Panc1 (cell line): ENCODE results near the gene TXNDC16. TPM values are rescaled to one million over a fixed set of nuclear protein-coding genes. Genes with fewer than 3 reads are reported as not detected.

Experiments
- ATAC-seq: fragments of 200-7000 bp; cut with Tn5 transposase; 2 replicates; pipeline ENCODE4 v1.9.1; 2020; ENCODE audit warnings: mild to moderate bottlenecking, moderate library complexity
- BruUV-seq: library from RNA; stranded (reverse); fragments of 400-500 nt; replicated peaks from 2 replicates; lab custom pipeline; 2021; lab: Mats Ljungman, UMichigan
- CTCF ChIA-PET: fragments of 300-600 bp; sonication (Branson Sonifier 250); formaldehyde crosslinking; loops from one replicate; lab custom pipeline; 2022; ENCODE audit warnings: antibody characterized with exemption; lab: Charles Lee
- POLR2A ChIA-PET: fragments of 300-600 bp; sonication (Branson Sonifier 250); formaldehyde crosslinking; loops from one replicate; lab custom pipeline; 2022; ENCODE audit warnings: antibody characterized with exemption; lab: Charles Lee
- DNase-seq: peaks from one replicate; pipeline ENCODE4 v3.0.0-alpha.2; 2010; ENCODE audit warnings: low read depth, low spot score
- H3K27ac ChIP-seq: 2 replicates; pipeline ENCODE4 v1.5.1; 2011; ENCODE audit warnings: mild to moderate bottlenecking, low read length, inconsistent platforms
- H3K27me3 ChIP-seq: fragments of 200-500 bp; sonication (Bioruptor generic); 2 replicates; pipeline ENCODE4 v1.6.0; 2014; ENCODE audit warnings: low read length, inconsistent platforms; ENCODE audit not compliant: control insufficient read depth, insufficient read depth
- H3K36me3 ChIP-seq: fragments of 200-500 bp; sonication (Bioruptor generic); 2 replicates; pipeline ENCODE4 v1.5.1; 2014; ENCODE audit warnings: inconsistent platforms, mild to moderate bottlenecking, low read length, moderate library complexity; ENCODE audit not compliant: control insufficient read depth, insufficient read depth
- H3K4me1 ChIP-seq: 2 replicates; pipeline ENCODE4 v1.5.1; 2011; ENCODE audit warnings: inconsistent platforms, mild to moderate bottlenecking, low read length, moderate library complexity; ENCODE audit not compliant: control insufficient read depth, insufficient read depth
- H3K4me3 ChIP-seq, 2 experiments: 2 replicates each; pipeline ENCODE4 v1.5.1; 2011 to 2012; ENCODE audit warnings: low read depth in 2 of 2, low read length in 2 of 2, mild to moderate bottlenecking in 2 of 2, inconsistent platforms in 1 of 2, moderate library complexity in 1 of 2
- H3K9me3 ChIP-seq: fragments of 200-500 bp; sonication (Bioruptor generic); 2 replicates; pipeline ENCODE4 v1.5.1; 2014; ENCODE audit warnings: low read depth, mild to moderate bottlenecking, inconsistent platforms, low read length, moderate library complexity; ENCODE audit not compliant: control insufficient read depth, insufficient read depth
- CTCF ChIP-seq: fragments of 450-650 bp; IDR thresholded peaks from 2 replicates; pipeline ENCODE4 v1.5.1; 2017; ENCODE audit warnings: mild to moderate bottlenecking
- POLR2AphosphoS5 ChIP-seq: IDR thresholded peaks from 2 replicates; pipeline ENCODE4 v1.6.1; 2012; ENCODE audit warnings: mild to moderate bottlenecking, low read depth, low read length, moderate library complexity
- REST ChIP-seq, 2 experiments: IDR thresholded peaks; 2 replicates each; pipeline ENCODE4 v1.6.1; 2011 to 2012; ENCODE audit warnings: low read depth in 2 of 2, control low read depth in 1 of 2, low read length in 1 of 2, mild to moderate bottlenecking in 1 of 2, moderate library complexity in 1 of 2; ENCODE audit not compliant: insufficient read depth in 1 of 2
- SIN3A ChIP-seq: IDR thresholded peaks from 2 replicates; pipeline ENCODE4 v1.6.1; 2012; ENCODE audit warnings: low read depth, mild to moderate bottlenecking, low read length, moderate library complexity, borderline replicate concordance; ENCODE audit not compliant: insufficient read depth
- TCF7L2 ChIP-seq: IDR thresholded peaks from 2 replicates; pipeline ENCODE4 v1.6.1; 2011; ENCODE audit warnings: mild to moderate bottlenecking, low read depth, low read length, inconsistent platforms
- in situ Hi-C: cut with HindIII; loops from 2 replicates; pipeline ENCODE4 v1.10.0; 2016; ENCODE audit warnings: low sequenced_read_pairs, low pct_unique_long_range_greater_than_20kb
- intact Hi-C: fragments of 100-400 bp; cut with micrococcal nuclease; formaldehyde crosslinking; loops from one replicate; pipeline ENCODE4 v1.10.0; 2022; ENCODE audit not compliant: unreplicated experiment
- total RNA-seq: library from RNA; stranded (reverse); gene quantifications from one replicate; pipeline ENCODE4 v1.2.1, GENCODE V29; 2021; ENCODE audit not compliant: unreplicated experiment

Gene TXNDC16
- total RNA-seq, 1 experiment from 2014 or later, result 4.9 TPM

DNA sequence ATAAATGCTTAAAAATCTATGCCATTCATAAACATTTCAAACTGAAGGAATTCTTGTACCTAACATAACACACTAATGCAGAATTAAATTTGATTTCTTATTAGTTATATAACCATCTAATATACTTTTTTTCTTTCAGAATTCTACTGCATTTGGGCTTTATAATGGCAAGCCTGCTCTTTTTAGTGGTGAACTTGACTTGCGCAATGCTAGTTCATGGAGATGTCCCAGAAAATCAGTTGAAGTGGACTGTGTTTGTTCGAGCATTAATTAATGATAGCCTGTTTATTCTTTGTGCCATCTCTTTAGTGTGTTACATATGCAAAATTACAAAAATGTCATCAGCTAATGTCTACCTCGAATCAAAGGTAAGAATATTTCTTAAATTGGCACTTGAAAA is 47.7 kb upstream of the TXNDC16 start:
- no peak overlapping the region for H3K27ac ChIP-seq
- ChIA-PET POLR2A (no interaction called here), CTCF (interaction anchor here (0.7 kb wide), 1 partner anchor 362 kb away, joined by 4 read pairs; no protein-coding TSS in a partner anchor)
- ATAC-seq (no peak), DNase-seq (no peak)
- no TSS peak for BruUV-seq
- no peaks in the 10 kb centered on the region for H3K27me3 ChIP-seq
- intact Hi-C loops (no loop called here), in situ Hi-C loops (no loop called here)
- H3K36me3 ChIP-seq, result no peaks in the 10 kb centered on the region
- H3K9me3 ChIP-seq, result no peaks in the 10 kb centered on the region
- TF ChIP-seq TCF7L2, result no peak
- no peaks in the 10 kb centered on the region for H3K4me1 ChIP-seq
- no peak overlapping the region for H3K4me3 ChIP-seq

GRCh38 chr14:52598568-52598967 is 46.3 kb upstream of the TXNDC16 start:
- intact Hi-C loops (no loop called here), in situ Hi-C loops (no loop called here)
- Histone ChIP-seq H3K27ac (no peak overlapping the region), H3K4me3 (no peak overlapping the region), H3K27me3 (no peaks in the 10 kb centered on the region), H3K9me3 (no peaks in the 10 kb centered on the region), H3K36me3 (no peaks in the 10 kb centered on the region), H3K4me1 (no peaks in the 10 kb centered on the region)
- TF ChIP-seq POLR2AphosphoS5 (no peak), REST (IDR thresholded peaks at IDR 0.05; ENCODE audit: insufficient read depth in 1 of 2, low read depth in 2 of 2, low read length in 1 of 2) (no peak), CTCF (no peak)
- ATAC-seq (no peak), DNase-seq (no peak)
- BruUV-seq, result no TSS peak
- POLR2A ChIA-PET, result interaction anchor here (0.6 kb wide), 1 partner anchor 36 kb away, joined by 3 read pairs; no protein-coding TSS in a partner anchor
- CTCF ChIA-PET, result no interaction called here

DNA sequence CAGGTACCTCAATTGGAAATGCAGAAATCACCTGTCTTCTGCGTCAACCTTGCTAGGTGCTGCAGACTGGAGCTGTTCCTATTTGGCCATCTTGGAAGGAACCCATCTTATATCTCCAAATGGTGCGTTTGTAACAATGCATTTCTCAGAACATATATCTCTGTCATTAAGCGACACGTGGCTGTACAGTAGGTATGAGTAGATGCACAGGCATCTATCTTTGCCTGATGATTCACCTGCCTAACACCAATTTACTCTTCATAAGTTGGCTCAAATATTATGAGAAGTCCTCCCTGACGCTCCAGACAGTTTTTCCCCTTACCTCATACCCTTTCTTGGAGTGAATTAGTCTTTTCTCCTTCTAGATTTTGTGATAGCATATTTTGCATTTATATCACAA is 44.6 kb upstream of the TXNDC16 start:
- CTCF ChIA-PET, result no interaction called here
- ATAC-seq, result no peak
- intact Hi-C loops, result no loop called here
- no peak for DNase-seq
- no peaks in the 10 kb centered on the region for H3K9me3 ChIP-seq
- no peaks in the 10 kb centered on the region for H3K27me3 ChIP-seq
- TF ChIP-seq SIN3A (no peak), TCF7L2 (no peak)
- H3K4me3 ChIP-seq, result no peak overlapping the region
- H3K4me1 ChIP-seq, result no peaks in the 10 kb centered on the region
- H3K36me3 ChIP-seq, result no peaks in the 10 kb centered on the region
- H3K27ac ChIP-seq, result no peak overlapping the region
- POLR2A ChIA-PET, result no interaction called here
- no TSS peak for BruUV-seq
- in situ Hi-C loops, result no loop called here
